Measurements from ENCODE around the gene OGDH. TPM values are rescaled to one million over a fixed set of nuclear protein-coding genes. Genes with fewer than 3 reads are reported as not detected.
"Not testable (repeated sequence)": the region's sequence is repeated elsewhere in the genome, so short reads cannot be mapped to it uniquely, and the experiment has no call there.

OGDH gene
- total and polyA plus RNA-seq, 7 donors, result 176 to 500 (median 252) TPM

- Histone ChIP-seq H3K4me3 (no peak overlapping the region), H3K27ac (no peak overlapping the region), H3K9me3 (no peaks in the 10 kb centered on the region), H3K27me3 (ENCODE audit: insufficient read depth in 3 of 3, low read length in 2 of 3) (no peaks in the 10 kb centered on the region), H3K4me1 (peaks cover 7% of the 10 kb centered on the region), H3K36me3 (ENCODE audit: insufficient read depth in 1 of 2, low read depth in 1 of 2) (peaks cover 4 to 34% of the 10 kb centered on the region in 2 donors)
- WGBS, 3 donors, result 80 to 86% (median 86%) methylated on average over 7 of the region's 7 CpGs
- intact Hi-C loops (cut with DNase I), result loop anchor here (10.0 kb wide), 1 partner anchor 187 kb away; no protein-coding TSS in a partner anchor
- ATAC-seq (peak in 2 of 4 donors; percentile 11 to 16), DNase-seq (no peak)
- no peak for TF ChIP-seq CTCF (IDR thresholded peaks at IDR 0.05)
These were observed 44.3 kb upstream of the OGDH start for GRCh38 chr7:44561962-44562621.

DNA sequence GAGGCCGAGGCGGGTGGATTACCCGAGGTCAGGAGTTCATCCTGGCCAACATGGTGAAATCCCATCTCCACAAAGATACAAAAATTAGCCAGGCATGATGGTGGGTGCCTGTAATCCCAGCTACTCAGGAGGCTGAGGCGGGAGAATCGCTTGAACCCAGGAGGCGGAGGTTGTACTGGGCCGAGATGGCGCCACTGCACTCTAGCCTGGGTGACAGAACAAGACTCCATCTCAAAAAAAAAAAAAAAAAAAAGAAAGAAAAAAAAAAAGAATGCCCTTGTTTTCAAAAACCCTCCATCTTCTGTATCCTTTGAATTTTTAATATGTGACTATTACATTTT is 43.8 kb upstream of the OGDH start:
- not testable (repeated sequence) for H3K4me3 ChIP-seq; DNase-seq; H3K27ac ChIP-seq; H3K9me3 ChIP-seq; H3K4me1 ChIP-seq; H3K27me3 ChIP-seq (ENCODE audit: insufficient read depth in 3 of 3, low read length in 2 of 3); ATAC-seq
- H3K36me3 ChIP-seq (ENCODE audit: insufficient read depth in 1 of 2, low read depth in 1 of 2), result peaks cover 4 to 39% of the 10 kb centered on the region in 2 donors
- intact Hi-C loops (cut with DNase I), result loop anchor here (10.0 kb wide), 1 partner anchor 188 kb away; no protein-coding TSS in a partner anchor
- 81 to 84% (median 83%) methylated on average over 8 of the region's 8 CpGs for WGBS, 3 donors

DNA sequence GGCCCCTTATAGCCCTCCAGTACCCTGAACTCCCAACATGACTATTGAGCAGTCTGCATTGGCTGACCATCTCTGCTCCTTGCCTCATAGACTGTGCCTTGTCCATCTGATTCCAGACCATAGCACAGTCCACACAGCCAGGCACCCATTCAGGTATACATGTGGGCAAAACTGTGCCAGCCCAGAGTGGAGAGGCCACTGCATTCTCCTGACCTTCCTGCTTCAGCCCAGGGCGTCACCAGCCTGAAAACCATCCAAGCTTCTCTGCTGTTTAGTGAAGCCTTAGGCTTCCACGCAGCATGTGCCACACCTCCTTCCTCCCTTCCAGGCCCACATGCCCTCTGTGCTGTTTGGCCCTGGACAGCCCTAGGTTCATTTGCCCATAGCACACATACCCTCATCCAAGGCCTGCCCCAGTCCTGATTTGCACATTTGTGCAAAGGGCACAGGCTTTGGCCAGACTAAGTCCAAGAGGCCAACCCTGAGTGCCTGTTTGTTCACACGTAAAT is 43.2 kb upstream of the OGDH start:
- Histone ChIP-seq H3K4me1 (peaks cover 7% of the 10 kb centered on the region), H3K36me3 (ENCODE audit: insufficient read depth in 1 of 2, low read depth in 1 of 2) (peaks cover 5 to 46% of the 10 kb centered on the region in 2 donors), H3K27me3 (ENCODE audit: insufficient read depth in 3 of 3, low read length in 2 of 3) (no peaks in the 10 kb centered on the region), H3K27ac (no peak overlapping the region), H3K9me3 (no peaks in the 10 kb centered on the region), H3K4me3 (no peak overlapping the region)
- DNase-seq (no peak), ATAC-seq (no peak)
- no peak for TF ChIP-seq CTCF (IDR thresholded peaks at IDR 0.05)
- WGBS, 3 donors, result 76 to 85% (median 76%) methylated on average over 3 of the region's 3 CpGs
- intact Hi-C loops (cut with DNase I), result loop anchor here (10.0 kb wide), 1 partner anchor 188 kb away; no protein-coding TSS in a partner anchor

DNA sequence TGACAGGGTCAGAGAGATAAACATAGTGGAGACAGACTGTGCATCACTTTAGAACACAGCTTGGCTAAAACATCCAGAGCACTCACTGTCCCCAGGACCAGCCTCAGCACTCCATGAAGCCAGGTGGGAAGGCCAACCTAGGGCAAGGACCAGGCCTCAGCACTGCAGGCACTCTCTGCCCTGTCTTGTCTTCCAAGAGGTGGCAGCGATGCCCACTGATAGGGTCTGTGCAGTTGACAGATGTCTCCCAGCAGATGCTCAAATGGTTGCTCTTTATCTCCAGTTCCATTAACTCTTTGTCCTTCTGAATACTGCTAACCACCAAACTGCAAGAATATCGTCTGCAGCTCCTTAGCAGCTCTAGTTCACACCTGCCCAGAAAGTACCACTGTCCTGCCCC is 41.8 kb upstream of the OGDH start:
- H3K9me3 ChIP-seq, result no peaks in the 10 kb centered on the region
- ATAC-seq (no peak), DNase-seq (no peak)
- H3K36me3 ChIP-seq (ENCODE audit: insufficient read depth in 1 of 2, low read depth in 1 of 2), result peaks cover 11 to 59% of the 10 kb centered on the region in 2 donors
- H3K27ac ChIP-seq, result no peak overlapping the region
- TF ChIP-seq CTCF (IDR thresholded peaks at IDR 0.05), result no peak
- H3K27me3 ChIP-seq (ENCODE audit: insufficient read depth in 3 of 3, low read length in 2 of 3), result no peaks in the 10 kb centered on the region
- WGBS, 3 donors, result 68 to 75% (median 74%) methylated on average over 2 of the region's 2 CpGs
- intact Hi-C loops (cut with DNase I), result loop anchor here (5.0 to 10.0 kb wide), 3 partner anchors 67 to 322 kb away; no protein-coding TSS in a partner anchor
- no peak overlapping the region for H3K4me3 ChIP-seq
- peaks cover 7% of the 10 kb centered on the region for H3K4me1 ChIP-seq

DNA sequence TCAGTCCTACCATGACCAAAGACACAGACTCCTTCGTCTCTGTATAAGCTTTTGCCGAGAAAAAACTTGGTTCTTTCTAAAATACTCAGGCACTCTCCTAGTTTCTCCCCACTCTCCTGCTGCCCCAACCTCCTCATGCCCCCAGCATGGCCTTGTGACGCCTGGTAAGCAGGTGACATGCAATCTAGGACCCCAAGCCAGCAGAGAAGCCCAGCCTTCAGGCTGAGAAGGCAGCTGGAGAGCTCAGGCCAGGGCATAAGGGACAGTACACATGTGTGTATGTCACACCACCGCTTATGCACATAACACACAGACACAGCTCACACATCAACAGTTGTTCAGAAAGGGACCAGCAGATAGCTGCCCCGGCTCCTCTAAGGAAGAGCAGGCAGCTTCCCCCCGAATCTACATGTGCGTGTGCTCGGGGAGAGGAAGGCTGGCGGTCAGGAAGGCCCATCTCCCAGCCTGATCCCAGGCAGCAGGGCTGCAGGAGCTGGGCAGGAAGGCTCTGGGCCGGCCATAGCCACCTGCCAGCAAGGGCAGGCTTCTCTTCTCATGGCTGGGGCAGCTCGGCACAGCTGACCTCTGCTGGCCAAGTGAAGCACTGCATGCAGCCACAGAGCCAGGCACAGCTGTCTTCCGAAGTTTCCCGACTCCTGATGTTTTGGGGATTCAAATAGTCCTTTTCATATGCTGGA is 41.2 kb upstream of the OGDH start:
- DNase-seq (peak; percentile 71 to 87), ATAC-seq (peak; percentile 90 to 95 (median 92))
- H3K9me3 ChIP-seq, result no peaks in the 10 kb centered on the region
- intact Hi-C loops (cut with DNase I), result loop anchor here (5.0 to 10.0 kb wide), 3 partner anchors 68 to 323 kb away; no protein-coding TSS in a partner anchor
- H3K4me1 ChIP-seq, result peaks cover 7% of the 10 kb centered on the region
- 52 to 55% (median 53%) methylated on average over 13 of the region's 13 CpGs for WGBS, 3 donors
- TF ChIP-seq CTCF (IDR thresholded peaks at IDR 0.05), result peak; percentile 98
- H3K27ac ChIP-seq, result peak overlapping the region; percentile 7
- peaks cover 12 to 66% of the 10 kb centered on the region in 2 donors for H3K36me3 ChIP-seq (ENCODE audit: insufficient read depth in 1 of 2, low read depth in 1 of 2)
- no peak overlapping the region for H3K4me3 ChIP-seq
- H3K27me3 ChIP-seq (ENCODE audit: insufficient read depth in 3 of 3, low read length in 2 of 3), result no peaks in the 10 kb centered on the region

All from psoas muscle (tissue), 8 donors.